ENCODE measurements around the gene TBC1D22A.

TBC1D22A gene

DNA sequence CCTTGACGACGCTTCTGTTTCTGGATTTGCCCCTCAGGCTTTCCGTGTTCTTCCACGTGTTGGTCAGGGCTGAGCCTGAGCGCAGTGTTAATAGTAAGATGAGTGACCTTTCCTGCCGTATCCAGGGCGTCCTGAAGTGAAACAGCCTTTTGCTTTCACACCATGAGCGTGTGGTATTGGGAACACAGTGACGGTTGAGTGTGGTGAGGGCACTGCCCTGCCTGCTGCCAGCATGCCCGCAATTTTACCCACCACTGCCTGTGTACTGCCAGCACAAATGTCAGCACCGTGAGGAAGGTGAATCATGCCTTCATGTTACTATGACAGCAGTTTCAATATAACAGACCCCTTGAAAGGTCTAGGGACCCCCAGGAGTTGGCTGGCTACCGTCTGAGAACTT, 217.1 kb downstream of the TBC1D22A start:
- ATAC-seq, result no peak
- TF ChIP-seq, protein P1, sequence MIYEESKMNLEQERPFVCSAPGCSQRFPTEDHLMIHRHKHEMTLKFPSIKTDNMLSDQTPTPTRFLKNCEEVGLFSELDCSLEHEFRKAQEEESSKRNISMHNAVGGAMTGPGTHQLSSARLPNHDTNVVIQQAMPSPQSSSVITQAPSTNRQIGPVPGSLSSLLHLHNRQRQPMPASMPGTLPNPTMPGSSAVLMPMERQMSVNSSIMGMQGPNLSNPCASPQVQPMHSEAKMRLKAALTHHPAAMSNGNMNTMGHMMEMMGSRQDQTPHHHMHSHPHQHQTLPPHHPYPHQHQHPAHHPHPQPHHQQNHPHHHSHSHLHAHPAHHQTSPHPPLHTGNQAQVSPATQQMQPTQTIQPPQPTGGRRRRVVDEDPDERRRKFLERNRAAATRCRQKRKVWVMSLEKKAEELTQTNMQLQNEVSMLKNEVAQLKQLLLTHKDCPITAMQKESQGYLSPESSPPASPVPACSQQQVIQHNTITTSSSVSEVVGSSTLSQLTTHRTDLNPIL (CRISPR knock-in tag; IDR thresholded peaks at IDR 0.05; ENCODE audit: low read depth), result no peak
- TF ChIP-seq TOX (CRISPR knock-in tag; IDR thresholded peaks at IDR 0.05; ENCODE audit: borderline replicate concordance) (no peak), ZNF70 (CRISPR knock-in tag; IDR thresholded peaks at IDR 0.05) (no peak), ZC3H10 (CRISPR knock-in tag; IDR thresholded peaks at IDR 0.05) (no peak), RARB (CRISPR knock-in tag; IDR thresholded peaks at IDR 0.05) (no peak), ZNF8 (CRISPR knock-in tag; IDR thresholded peaks at IDR 0.05) (no peak), ZFP3 (CRISPR knock-in tag; IDR thresholded peaks at IDR 0.05) (no peak), PPARA (CRISPR knock-in tag; IDR thresholded peaks at IDR 0.05; ENCODE audit: borderline replicate concordance) (no peak), ZNF565 (CRISPR knock-in tag; conservative IDR thresholded peaks at IDR 0.05; ENCODE audit: low read depth) (no peak), GLIS3 (CRISPR knock-in tag; IDR thresholded peaks at IDR 0.05) (no peak), CSDC2 (CRISPR knock-in tag; IDR thresholded peaks at IDR 0.05) (no peak), BACH2 (CRISPR knock-in tag; IDR thresholded peaks at IDR 0.05; ENCODE audit: borderline replicate concordance) (no peak), ZFP30 (CRISPR knock-in tag; IDR thresholded peaks at IDR 0.05) (no peak), OSR1 (CRISPR knock-in tag; IDR thresholded peaks at IDR 0.05) (no peak)
- TF ChIP-seq, protein P2, sequence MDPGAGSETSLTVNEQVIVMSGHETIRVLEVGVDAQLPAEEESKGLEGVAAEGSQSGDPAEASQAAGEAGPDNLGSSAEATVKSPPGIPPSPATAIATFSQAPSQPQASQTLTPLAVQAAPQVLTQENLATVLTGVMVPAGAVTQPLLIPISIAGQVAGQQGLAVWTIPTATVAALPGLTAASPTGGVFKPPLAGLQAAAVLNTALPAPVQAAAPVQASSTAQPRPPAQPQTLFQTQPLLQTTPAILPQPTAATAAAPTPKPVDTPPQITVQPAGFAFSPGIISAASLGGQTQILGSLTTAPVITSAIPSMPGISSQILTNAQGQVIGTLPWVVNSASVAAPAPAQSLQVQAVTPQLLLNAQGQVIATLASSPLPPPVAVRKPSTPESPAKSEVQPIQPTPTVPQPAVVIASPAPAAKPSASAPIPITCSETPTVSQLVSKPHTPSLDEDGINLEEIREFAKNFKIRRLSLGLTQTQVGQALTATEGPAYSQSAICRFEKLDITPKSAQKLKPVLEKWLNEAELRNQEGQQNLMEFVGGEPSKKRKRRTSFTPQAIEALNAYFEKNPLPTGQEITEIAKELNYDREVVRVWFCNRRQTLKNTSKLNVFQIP (CRISPR knock-in tag; IDR thresholded peaks at IDR 0.05; ENCODE audit: borderline replicate concordance, low read depth), result no peak
- TF ChIP-seq, protein P3, sequence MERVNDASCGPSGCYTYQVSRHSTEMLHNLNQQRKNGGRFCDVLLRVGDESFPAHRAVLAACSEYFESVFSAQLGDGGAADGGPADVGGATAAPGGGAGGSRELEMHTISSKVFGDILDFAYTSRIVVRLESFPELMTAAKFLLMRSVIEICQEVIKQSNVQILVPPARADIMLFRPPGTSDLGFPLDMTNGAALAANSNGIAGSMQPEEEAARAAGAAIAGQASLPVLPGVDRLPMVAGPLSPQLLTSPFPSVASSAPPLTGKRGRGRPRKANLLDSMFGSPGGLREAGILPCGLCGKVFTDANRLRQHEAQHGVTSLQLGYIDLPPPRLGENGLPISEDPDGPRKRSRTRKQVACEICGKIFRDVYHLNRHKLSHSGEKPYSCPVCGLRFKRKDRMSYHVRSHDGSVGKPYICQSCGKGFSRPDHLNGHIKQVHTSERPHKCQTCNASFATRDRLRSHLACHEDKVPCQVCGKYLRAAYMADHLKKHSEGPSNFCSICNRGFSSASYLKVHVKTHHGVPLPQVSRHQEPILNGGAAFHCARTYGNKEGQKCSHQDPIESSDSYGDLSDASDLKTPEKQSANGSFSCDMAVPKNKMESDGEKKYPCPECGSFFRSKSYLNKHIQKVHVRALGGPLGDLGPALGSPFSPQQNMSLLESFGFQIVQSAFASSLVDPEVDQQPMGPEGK (CRISPR knock-in tag; IDR thresholded peaks at IDR 0.05; ENCODE audit: borderline replicate concordance), result no peak
- TF ChIP-seq, protein P4, sequence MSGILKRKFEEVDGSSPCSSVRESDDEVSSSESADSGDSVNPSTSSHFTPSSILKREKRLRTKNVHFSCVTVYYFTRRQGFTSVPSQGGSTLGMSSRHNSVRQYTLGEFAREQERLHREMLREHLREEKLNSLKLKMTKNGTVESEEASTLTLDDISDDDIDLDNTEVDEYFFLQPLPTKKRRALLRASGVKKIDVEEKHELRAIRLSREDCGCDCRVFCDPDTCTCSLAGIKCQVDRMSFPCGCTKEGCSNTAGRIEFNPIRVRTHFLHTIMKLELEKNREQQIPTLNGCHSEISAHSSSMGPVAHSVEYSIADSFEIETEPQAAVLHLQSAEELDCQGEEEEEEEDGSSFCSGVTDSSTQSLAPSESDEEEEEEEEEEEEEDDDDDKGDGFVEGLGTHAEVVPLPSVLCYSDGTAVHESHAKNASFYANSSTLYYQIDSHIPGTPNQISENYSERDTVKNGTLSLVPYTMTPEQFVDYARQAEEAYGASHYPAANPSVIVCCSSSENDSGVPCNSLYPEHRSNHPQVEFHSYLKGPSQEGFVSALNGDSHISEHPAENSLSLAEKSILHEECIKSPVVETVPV (CRISPR knock-in tag; IDR thresholded peaks at IDR 0.05), result no peak

DNA sequence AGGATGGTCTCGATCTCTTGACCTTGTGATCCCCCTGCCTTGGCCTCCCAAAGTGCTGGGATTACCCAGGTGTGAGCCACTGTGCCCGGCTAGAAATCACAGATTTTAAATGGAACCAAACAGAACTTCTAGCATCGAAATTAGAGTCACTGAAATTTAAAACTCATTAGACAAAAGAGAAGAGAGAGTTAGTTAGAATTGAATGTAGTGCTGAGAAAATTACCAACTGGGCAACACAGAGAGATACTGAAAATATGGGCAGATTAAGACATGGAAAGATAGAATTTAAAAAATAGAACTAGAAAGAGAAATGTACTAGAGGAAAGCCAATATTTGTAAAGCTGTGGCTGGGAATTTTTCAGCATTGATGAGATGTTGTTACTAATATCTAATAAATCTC, 217.9 kb downstream of the TBC1D22A start:
- TF ChIP-seq ZFP30 (CRISPR knock-in tag; IDR thresholded peaks at IDR 0.05) (peak; percentile 96), PPARA (CRISPR knock-in tag; IDR thresholded peaks at IDR 0.05; ENCODE audit: borderline replicate concordance) (no peak)
- ATAC-seq, result no peak

DNA sequence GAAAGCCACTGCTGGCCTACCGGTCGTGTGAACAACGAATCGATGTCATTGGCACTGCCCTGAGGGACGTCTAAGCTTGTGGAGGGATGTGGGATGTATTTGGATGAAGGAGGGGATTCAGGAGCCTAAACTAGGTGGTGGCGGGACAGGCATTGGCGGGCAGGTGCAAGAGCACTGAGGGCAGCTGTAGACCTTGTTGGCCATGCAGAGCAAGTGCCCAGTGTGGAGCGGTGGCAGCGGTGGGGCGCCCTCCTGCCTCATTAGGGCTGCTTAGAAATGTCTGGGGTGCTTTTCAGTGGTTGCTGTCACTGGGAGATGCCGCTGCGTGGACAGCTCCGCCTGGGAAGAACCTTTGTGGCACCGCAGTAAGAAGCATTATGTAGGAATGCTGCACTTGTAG, 220.2 kb downstream of the TBC1D22A start:
- ATAC-seq, result no peak
- TF ChIP-seq ZFP3 (CRISPR knock-in tag; IDR thresholded peaks at IDR 0.05), result no peak

DNA sequence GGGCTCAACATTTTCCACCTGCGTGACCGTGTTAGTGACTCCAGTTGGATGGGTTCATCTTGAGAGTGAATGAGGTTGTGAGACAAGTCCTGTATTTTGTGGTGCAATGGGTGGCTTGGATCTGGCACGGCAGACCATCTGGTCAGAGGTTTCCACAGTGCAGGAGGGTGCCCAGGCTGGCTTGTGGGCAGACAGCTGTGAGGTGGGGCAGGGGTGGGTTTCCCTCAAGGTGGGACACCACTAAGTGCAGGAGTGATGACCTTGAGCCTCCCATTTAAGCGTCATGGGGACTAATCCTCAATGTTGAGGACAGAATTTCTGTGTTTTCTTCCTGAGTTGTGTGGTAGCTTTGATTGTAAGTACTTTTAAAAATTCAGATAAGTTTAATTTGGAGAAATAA, 220.6 kb downstream of the TBC1D22A start:
- ATAC-seq, result no peak
- TF ChIP-seq CSDC2 (CRISPR knock-in tag; IDR thresholded peaks at IDR 0.05), result no peak
- TF ChIP-seq TCF4 (CRISPR knock-in tag; IDR thresholded peaks at IDR 0.05; ENCODE audit: borderline replicate concordance), result no peak
- TF ChIP-seq GLIS3 (CRISPR knock-in tag; IDR thresholded peaks at IDR 0.05), result no peak
- no peak for TF ChIP-seq ZFP30 (CRISPR knock-in tag; IDR thresholded peaks at IDR 0.05)
- TF ChIP-seq OSR1 (CRISPR knock-in tag; IDR thresholded peaks at IDR 0.05), result no peak
- TF ChIP-seq, protein P1 (CRISPR knock-in tag; IDR thresholded peaks at IDR 0.05; ENCODE audit: low read depth), result no peak
- TF ChIP-seq, protein P4 (CRISPR knock-in tag; IDR thresholded peaks at IDR 0.05), result no peak
- TF ChIP-seq, protein P5, sequence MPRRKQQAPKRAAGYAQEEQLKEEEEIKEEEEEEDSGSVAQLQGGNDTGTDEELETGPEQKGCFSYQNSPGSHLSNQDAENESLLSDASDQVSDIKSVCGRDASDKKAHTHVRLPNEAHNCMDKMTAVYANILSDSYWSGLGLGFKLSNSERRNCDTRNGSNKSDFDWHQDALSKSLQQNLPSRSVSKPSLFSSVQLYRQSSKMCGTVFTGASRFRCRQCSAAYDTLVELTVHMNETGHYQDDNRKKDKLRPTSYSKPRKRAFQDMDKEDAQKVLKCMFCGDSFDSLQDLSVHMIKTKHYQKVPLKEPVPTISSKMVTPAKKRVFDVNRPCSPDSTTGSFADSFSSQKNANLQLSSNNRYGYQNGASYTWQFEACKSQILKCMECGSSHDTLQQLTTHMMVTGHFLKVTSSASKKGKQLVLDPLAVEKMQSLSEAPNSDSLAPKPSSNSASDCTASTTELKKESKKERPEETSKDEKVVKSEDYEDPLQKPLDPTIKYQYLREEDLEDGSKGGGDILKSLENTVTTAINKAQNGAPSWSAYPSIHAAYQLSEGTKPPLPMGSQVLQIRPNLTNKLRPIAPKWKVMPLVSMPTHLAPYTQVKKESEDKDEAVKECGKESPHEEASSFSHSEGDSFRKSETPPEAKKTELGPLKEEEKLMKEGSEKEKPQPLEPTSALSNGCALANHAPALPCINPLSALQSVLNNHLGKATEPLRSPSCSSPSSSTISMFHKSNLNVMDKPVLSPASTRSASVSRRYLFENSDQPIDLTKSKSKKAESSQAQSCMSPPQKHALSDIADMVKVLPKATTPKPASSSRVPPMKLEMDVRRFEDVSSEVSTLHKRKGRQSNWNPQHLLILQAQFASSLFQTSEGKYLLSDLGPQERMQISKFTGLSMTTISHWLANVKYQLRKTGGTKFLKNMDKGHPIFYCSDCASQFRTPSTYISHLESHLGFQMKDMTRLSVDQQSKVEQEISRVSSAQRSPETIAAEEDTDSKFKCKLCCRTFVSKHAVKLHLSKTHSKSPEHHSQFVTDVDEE (CRISPR knock-in tag; IDR thresholded peaks at IDR 0.05), result no peak
- no peak for TF ChIP-seq ZC3H10 (CRISPR knock-in tag; IDR thresholded peaks at IDR 0.05)
- TF ChIP-seq, protein P2 (CRISPR knock-in tag; IDR thresholded peaks at IDR 0.05; ENCODE audit: borderline replicate concordance, low read depth), result no peak
- no peak for TF ChIP-seq ESRRG (CRISPR knock-in tag; IDR thresholded peaks at IDR 0.05)
- no peak for TF ChIP-seq SNAI2 (CRISPR knock-in tag; IDR thresholded peaks at IDR 0.05)
- TF ChIP-seq ZFP3 (CRISPR knock-in tag; IDR thresholded peaks at IDR 0.05), result no peak
- no peak for TF ChIP-seq ARNTL (CRISPR knock-in tag; IDR thresholded peaks at IDR 0.05; ENCODE audit: borderline replicate concordance, low read depth)
- no peak for TF ChIP-seq ZNF70 (CRISPR knock-in tag; IDR thresholded peaks at IDR 0.05)
- no peak for TF ChIP-seq BACH2 (CRISPR knock-in tag; IDR thresholded peaks at IDR 0.05; ENCODE audit: borderline replicate concordance)
- no peak for TF ChIP-seq PPARA (CRISPR knock-in tag; IDR thresholded peaks at IDR 0.05; ENCODE audit: borderline replicate concordance)
